BJ (cell line): Measurements from ENCODE around the gene AP4S1. TPM values are rescaled to one million over a fixed set of nuclear protein-coding genes. Genes with fewer than 3 reads are reported as not detected.

Experiments
- CTCF ChIA-PET: fragments of 350-600 bp; formaldehyde crosslinking; extraction: SDS; loops from one replicate; lab custom pipeline; 2021; ENCODE audit warnings: antibody characterized with exemption, inconsistent platforms; lab: Yijun Ruan, JAX
- POLR2A ChIA-PET: fragments of 300-600 bp; sonication (Branson Sonifier 250); formaldehyde crosslinking; extraction: SDS; loops from one replicate; lab custom pipeline; 2021; ENCODE audit warnings: antibody characterized with exemption; lab: Charles Lee
- DNase-seq: peaks from one replicate; pipeline ENCODE4 v3.0.0-alpha.2; 2011; ENCODE audit warnings: low read depth
- H3K27me3 ChIP-seq: 2 replicates; pipeline ENCODE4 v1.6.0; 2011; ENCODE audit warnings: low read length; ENCODE audit not compliant: control insufficient read depth, insufficient read depth
- H3K36me3 ChIP-seq: 2 replicates; pipeline ENCODE4 v1.5.1; 2011; ENCODE audit warnings: low read length; ENCODE audit not compliant: control insufficient read depth, insufficient read depth
- H3K4me3 ChIP-seq: 2 replicates; pipeline ENCODE4 v1.5.1; 2011; ENCODE audit warnings: low read depth, mild to moderate bottlenecking, control low read depth, low read length
- CTCF ChIP-seq: IDR thresholded peaks from 2 replicates; pipeline ENCODE4 v1.5.1; 2011; ENCODE audit warnings: low read depth, mild to moderate bottlenecking, control low read depth, inconsistent platforms, low read length, moderate library complexity; ENCODE audit not compliant: insufficient read depth
- polyA plus RNA-seq: library from polyadenylated mRNA; depleted of rRNA; stranded (reverse); fragments of >200 nt; gene quantifications from 2 replicates; pipeline ENCODE4 v1.2.3, GENCODE V29; 2011

Gene AP4S1
- polyA plus RNA-seq, 1 experiment = 2.5 TPM

GRCh38 chr14:31078766-31079165 lies 53.3 kb downstream of the AP4S1 start:
- POLR2A ChIA-PET = no interaction called here
- CTCF ChIA-PET = no interaction called here
- DNase-seq = no peak

GRCh38 chr14:31080056-31080455 lies 54.6 kb downstream of the AP4S1 start:
- DNase-seq = peak; percentile 10
- H3K4me3 ChIP-seq = no peak overlapping the region
- POLR2A ChIA-PET = no interaction called here
- no peaks in the 10 kb centered on the region for H3K36me3 ChIP-seq
- CTCF ChIA-PET = no interaction called here
- no peaks in the 10 kb centered on the region for H3K27me3 ChIP-seq
- TF ChIP-seq CTCF = no peak

More at GRCh38 chr14:31078766-31079165, 53.3 kb downstream of the AP4S1 start:
- Histone ChIP-seq H3K36me3 (no peaks in the 10 kb centered on the region), H3K4me3 (no peak overlapping the region), H3K27me3 (no peaks in the 10 kb centered on the region)
- TF ChIP-seq CTCF = no peak

GRCh38 chr14:31080484-31080883 lies 55.0 kb downstream of the AP4S1 start:
- ChIA-PET POLR2A (no interaction called here), CTCF (interaction anchor here (0.7 to 1.0 kb wide), 3 partner anchors 33 to 99 kb away, joined by 3 to 4 read pairs (median 4); no protein-coding TSS in a partner anchor)
- TF ChIP-seq CTCF = no peak

GRCh38 chr14:31083781-31084180 lies 58.3 kb downstream of the AP4S1 start:
- no peak for DNase-seq
- no peaks in the 10 kb centered on the region for H3K27me3 ChIP-seq
- ChIA-PET POLR2A (no interaction called here), CTCF (interaction anchor here (2.5 kb wide), 1 partner anchor 103 kb away, joined by 35 read pairs; no protein-coding TSS in a partner anchor)
- no peak overlapping the region for H3K4me3 ChIP-seq
- no peak for TF ChIP-seq CTCF
- H3K36me3 ChIP-seq = no peaks in the 10 kb centered on the region

More at GRCh38 chr14:31080484-31080883, 55.0 kb downstream of the AP4S1 start:
- Histone ChIP-seq H3K27me3 (no peaks in the 10 kb centered on the region), H3K36me3 (no peaks in the 10 kb centered on the region), H3K4me3 (no peak overlapping the region)
- DNase-seq = no peak

- TF ChIP-seq CTCF = no peak
- CTCF ChIA-PET = interaction anchor here (2.5 kb wide), 1 partner anchor 103 kb away, joined by 35 read pairs; no protein-coding TSS in a partner anchor
- H3K27me3 ChIP-seq = no peaks in the 10 kb centered on the region
- POLR2A ChIA-PET = no interaction called here
- H3K4me3 ChIP-seq = no peak overlapping the region
- DNase-seq = no peak
- H3K36me3 ChIP-seq = no peaks in the 10 kb centered on the region
Measured at GRCh38 chr14:31084385-31084784, 58.9 kb downstream of the AP4S1 start.
